ENCODE measurements around the gene AIG1. TPM values are rescaled to one million over a fixed set of nuclear protein-coding genes. Genes with fewer than 3 reads are reported as not detected.

Gene AIG1
- total and polyA plus RNA-seq, 4 donors = 19.9 to 31.7 (median 27.3) TPM

GRCh38 chr6:143112837-143113236, 52.1 kb downstream of the AIG1 start:
- peaks cover 0 to 8% (median 0%) of the 10 kb centered on the region in 5 donors for H3K4me1 ChIP-seq (ENCODE audit: control insufficient read depth in 5 of 5, insufficient read depth in 5 of 5, low read length in 5 of 5)
- WGBS, 2 donors = 94 to 95% methylated on average over 5 of the region's 5 CpGs
- TF ChIP-seq CTCF (IDR thresholded peaks at IDR 0.05; ENCODE audit: control extremely low read depth, extremely low read depth) = no peak
- no peaks in the 10 kb centered on the region for H3K36me3 ChIP-seq (ENCODE audit: control insufficient read depth in 4 of 4, insufficient read depth in 4 of 4, low read length in 4 of 4)
- no peaks in the 10 kb centered on the region for H3K9me3 ChIP-seq (ENCODE audit: control insufficient read depth in 4 of 4, insufficient read depth in 3 of 4, low read length in 3 of 4)
- H3K27me3 ChIP-seq (ENCODE audit: control insufficient read depth in 3 of 3, insufficient read depth in 3 of 3, low read length in 2 of 3) = no peaks in the 10 kb centered on the region
- H3K9ac ChIP-seq (ENCODE audit: insufficient read depth in 1 of 2, low read length in 2 of 2) = no peak overlapping the region
- H3K4me3 ChIP-seq = no peak overlapping the region
- no peak for ATAC-seq (ENCODE audit: insufficient read depth, low FRiP score)
- H3K27ac ChIP-seq (ENCODE audit: low read depth in 1 of 2, low read length in 1 of 2) = no peak overlapping the region
- no peak for DNase-seq

GRCh38 chr6:143115728-143116127, 55.0 kb downstream of the AIG1 start:
- H3K9me3 ChIP-seq (ENCODE audit: control insufficient read depth in 4 of 4, insufficient read depth in 3 of 4, low read length in 3 of 4) = no peaks in the 10 kb centered on the region
- H3K4me3 ChIP-seq = no peak overlapping the region
- DNase-seq (no peak), ATAC-seq (ENCODE audit: insufficient read depth, low FRiP score) (no peak)
- peaks cover 0 to 4% (median 0%) of the 10 kb centered on the region in 5 donors for H3K4me1 ChIP-seq (ENCODE audit: control insufficient read depth in 5 of 5, insufficient read depth in 5 of 5, low read length in 5 of 5)
- H3K9ac ChIP-seq (ENCODE audit: insufficient read depth in 1 of 2, low read length in 2 of 2) = no peak overlapping the region
- H3K27ac ChIP-seq (ENCODE audit: low read depth in 1 of 2, low read length in 1 of 2) = no peak overlapping the region
- H3K27me3 ChIP-seq (ENCODE audit: control insufficient read depth in 3 of 3, insufficient read depth in 3 of 3, low read length in 2 of 3) = no peaks in the 10 kb centered on the region
- no peak for TF ChIP-seq CTCF (IDR thresholded peaks at IDR 0.05; ENCODE audit: control extremely low read depth, extremely low read depth)
- 82 to 94% methylated on average over 3 of the region's 3 CpGs for WGBS, 2 donors
- H3K36me3 ChIP-seq (ENCODE audit: control insufficient read depth in 4 of 4, insufficient read depth in 4 of 4, low read length in 4 of 4) = no peaks in the 10 kb centered on the region

GRCh38 chr6:143117108-143117507, 56.4 kb downstream of the AIG1 start:
- Histone ChIP-seq H3K36me3 (ENCODE audit: control insufficient read depth in 4 of 4, insufficient read depth in 4 of 4, low read length in 4 of 4) (no peaks in the 10 kb centered on the region), H3K9ac (ENCODE audit: insufficient read depth in 1 of 2, low read length in 2 of 2) (no peak overlapping the region), H3K27ac (ENCODE audit: low read depth in 1 of 2, low read length in 1 of 2) (no peak overlapping the region), H3K9me3 (ENCODE audit: control insufficient read depth in 4 of 4, insufficient read depth in 3 of 4, low read length in 3 of 4) (no peaks in the 10 kb centered on the region), H3K4me3 (no peak overlapping the region), H3K27me3 (ENCODE audit: control insufficient read depth in 3 of 3, insufficient read depth in 3 of 3, low read length in 2 of 3) (no peaks in the 10 kb centered on the region), H3K4me1 (ENCODE audit: control insufficient read depth in 5 of 5, insufficient read depth in 5 of 5, low read length in 5 of 5) (peaks cover 0 to 4% (median 0%) of the 10 kb centered on the region in 5 donors)
- no peak for TF ChIP-seq CTCF (IDR thresholded peaks at IDR 0.05; ENCODE audit: control extremely low read depth, extremely low read depth)
- ATAC-seq (ENCODE audit: insufficient read depth, low FRiP score) (no peak), DNase-seq (no peak)
- 88 to 90% methylated on average over 1 of the region's 1 CpG for WGBS, 2 donors

- Histone ChIP-seq H3K9ac (ENCODE audit: insufficient read depth in 1 of 2, low read length in 2 of 2) (no peak overlapping the region), H3K4me1 (ENCODE audit: control insufficient read depth in 5 of 5, insufficient read depth in 5 of 5, low read length in 5 of 5) (peaks cover 0 to 8% (median 0%) of the 10 kb centered on the region in 5 donors), H3K27me3 (ENCODE audit: control insufficient read depth in 3 of 3, insufficient read depth in 3 of 3, low read length in 2 of 3) (no peaks in the 10 kb centered on the region), H3K27ac (ENCODE audit: low read depth in 1 of 2, low read length in 1 of 2) (no peak overlapping the region), H3K36me3 (ENCODE audit: control insufficient read depth in 4 of 4, insufficient read depth in 4 of 4, low read length in 4 of 4) (no peaks in the 10 kb centered on the region), H3K4me3 (no peak overlapping the region), H3K9me3 (ENCODE audit: control insufficient read depth in 4 of 4, insufficient read depth in 3 of 4, low read length in 3 of 4) (no peaks in the 10 kb centered on the region)
- ATAC-seq (ENCODE audit: insufficient read depth, low FRiP score) (no peak), DNase-seq (no peak)
- 96 to 100% methylated on average over 2 of the region's 2 CpGs for WGBS, 2 donors
- no peak for TF ChIP-seq CTCF (IDR thresholded peaks at IDR 0.05; ENCODE audit: control extremely low read depth, extremely low read depth)
These were observed 58.6 kb downstream of the AIG1 start for GRCh38 chr6:143119260-143119659.
